LNCaP clone FGC (cell line): ENCODE results near the gene KIAA2012.

Experiments used
- DNase-seq: peaks from one replicate; pipeline ENCODE4 v3.0.0-alpha.2; 2011; ENCODE audit warnings: low read depth
- H3K4me3 ChIP-seq: 2 replicates; pipeline ENCODE4 v1.5.1; 2011; ENCODE audit warnings: mild to moderate bottlenecking, low read depth, low read length, control low read depth
- TF ChIP-seq, protein P1 (sequence below): IDR thresholded peaks from 2 replicates; pipeline ENCODE4 v1.5.1; 2012; ENCODE audit warnings: mild to moderate bottlenecking; ENCODE audit not compliant: control insufficient read depth, insufficient read depth; ENCODE audit errors: extremely low read depth

Gene KIAA2012

DNA sequence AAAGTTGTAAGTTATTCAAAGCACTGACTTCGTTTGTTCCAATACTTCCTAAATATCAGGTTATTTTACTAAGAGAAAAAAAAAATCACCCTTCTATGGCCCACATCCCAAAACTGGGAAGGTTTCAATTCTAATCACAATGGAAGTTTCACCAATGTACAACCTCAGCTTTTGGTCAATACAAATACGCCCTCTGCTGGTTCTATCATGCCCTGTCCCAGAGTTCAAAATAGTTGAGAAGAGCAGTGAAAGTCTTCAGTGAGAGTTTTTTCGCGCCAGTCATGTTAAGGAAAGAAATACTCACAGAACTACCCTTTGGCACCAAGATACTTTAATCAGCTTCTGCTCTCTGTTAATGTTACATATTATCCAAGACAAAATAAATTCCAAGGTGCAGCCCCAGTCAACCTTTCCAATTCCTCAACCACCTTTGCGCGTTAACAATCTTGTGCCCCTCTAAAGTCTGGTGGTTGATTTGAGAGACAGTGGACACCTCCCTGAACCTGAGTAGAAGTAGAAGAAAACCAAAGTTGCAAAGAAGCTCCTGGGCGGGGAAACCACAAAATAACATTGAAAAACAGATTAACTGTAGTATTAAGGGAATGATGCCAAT is 105.4 kb downstream of the KIAA2012 start:
- DNase-seq, result peak; percentile 26
- TF ChIP-seq, protein P1, sequence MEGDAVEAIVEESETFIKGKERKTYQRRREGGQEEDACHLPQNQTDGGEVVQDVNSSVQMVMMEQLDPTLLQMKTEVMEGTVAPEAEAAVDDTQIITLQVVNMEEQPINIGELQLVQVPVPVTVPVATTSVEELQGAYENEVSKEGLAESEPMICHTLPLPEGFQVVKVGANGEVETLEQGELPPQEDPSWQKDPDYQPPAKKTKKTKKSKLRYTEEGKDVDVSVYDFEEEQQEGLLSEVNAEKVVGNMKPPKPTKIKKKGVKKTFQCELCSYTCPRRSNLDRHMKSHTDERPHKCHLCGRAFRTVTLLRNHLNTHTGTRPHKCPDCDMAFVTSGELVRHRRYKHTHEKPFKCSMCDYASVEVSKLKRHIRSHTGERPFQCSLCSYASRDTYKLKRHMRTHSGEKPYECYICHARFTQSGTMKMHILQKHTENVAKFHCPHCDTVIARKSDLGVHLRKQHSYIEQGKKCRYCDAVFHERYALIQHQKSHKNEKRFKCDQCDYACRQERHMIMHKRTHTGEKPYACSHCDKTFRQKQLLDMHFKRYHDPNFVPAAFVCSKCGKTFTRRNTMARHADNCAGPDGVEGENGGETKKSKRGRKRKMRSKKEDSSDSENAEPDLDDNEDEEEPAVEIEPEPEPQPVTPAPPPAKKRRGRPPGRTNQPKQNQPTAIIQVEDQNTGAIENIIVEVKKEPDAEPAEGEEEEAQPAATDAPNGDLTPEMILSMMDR, result peak; percentile 73
- no peak overlapping the region for H3K4me3 ChIP-seq

DNA sequence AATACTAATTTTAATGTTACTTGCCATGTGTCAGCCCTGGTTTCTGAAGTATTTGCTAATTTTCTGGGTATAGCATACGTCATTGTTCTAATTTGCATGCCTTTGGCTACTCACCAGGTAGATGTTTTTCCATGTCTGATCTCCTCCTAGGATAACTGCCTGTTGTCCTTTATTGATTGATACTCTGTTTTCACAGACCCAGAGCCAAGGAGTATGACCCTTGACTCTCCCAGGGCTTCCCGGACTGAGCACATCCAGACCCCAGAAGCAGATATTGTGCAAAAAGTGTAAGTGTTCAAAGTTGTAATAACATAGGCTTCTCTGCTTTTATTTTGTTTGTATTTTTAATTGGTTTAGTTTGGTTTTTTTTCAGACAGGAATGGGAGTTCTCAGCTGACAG is 111.5 kb downstream of the KIAA2012 start:
- no peak overlapping the region for H3K4me3 ChIP-seq
- TF ChIP-seq, protein P1, result no peak
- no peak for DNase-seq

DNA sequence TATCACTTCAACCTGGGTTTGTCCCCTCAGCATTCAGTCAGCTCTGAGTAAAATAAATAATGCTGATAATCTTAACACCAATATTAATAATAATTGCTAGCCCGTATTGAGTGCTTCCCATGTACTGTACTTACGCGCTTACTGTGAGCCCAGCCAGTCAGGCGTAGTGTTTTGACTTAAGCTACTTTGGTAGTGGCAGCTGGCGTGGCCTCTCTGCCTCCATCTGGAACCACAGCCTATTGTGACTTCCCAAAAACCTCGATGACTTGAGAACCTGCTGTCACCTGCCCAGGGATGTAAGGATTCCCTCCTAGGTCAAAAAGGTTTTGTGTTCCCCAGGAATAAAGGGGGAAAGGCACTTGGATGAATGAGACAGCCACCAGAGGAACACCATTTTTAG is 112.1 kb downstream of the KIAA2012 start:
- TF ChIP-seq, protein P1, result no peak
- no peak for DNase-seq
- H3K4me3 ChIP-seq, result no peak overlapping the region

DNA sequence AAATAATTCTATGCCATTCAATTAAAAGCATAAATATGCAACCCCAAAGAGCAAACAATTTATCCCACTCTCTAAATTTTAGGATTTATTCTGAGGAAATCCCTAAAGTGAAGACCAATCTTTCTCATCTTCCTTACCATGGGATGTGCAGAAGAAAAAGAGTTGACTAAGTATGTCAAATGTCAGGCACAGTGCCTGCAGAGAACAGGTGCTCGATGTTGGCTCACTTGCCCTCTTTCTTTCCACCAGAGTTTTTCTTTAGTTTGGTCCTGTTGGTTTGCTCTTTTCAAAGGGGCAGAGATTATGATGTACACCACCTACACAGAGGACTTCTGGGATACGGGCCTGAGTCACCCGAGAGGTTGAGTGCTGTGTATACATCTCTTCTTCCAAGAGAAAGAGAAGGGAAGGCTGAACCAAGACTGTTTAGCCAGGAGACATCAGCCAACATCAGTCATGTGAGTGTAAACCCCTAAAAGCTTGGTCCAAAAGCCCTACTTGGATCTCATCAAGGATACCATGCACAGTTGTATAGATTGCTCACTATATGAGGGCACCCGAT is 113.7 kb downstream of the KIAA2012 start:
- H3K4me3 ChIP-seq, result no peak overlapping the region
- TF ChIP-seq, protein P1, result no peak
- DNase-seq, result no peak

DNA sequence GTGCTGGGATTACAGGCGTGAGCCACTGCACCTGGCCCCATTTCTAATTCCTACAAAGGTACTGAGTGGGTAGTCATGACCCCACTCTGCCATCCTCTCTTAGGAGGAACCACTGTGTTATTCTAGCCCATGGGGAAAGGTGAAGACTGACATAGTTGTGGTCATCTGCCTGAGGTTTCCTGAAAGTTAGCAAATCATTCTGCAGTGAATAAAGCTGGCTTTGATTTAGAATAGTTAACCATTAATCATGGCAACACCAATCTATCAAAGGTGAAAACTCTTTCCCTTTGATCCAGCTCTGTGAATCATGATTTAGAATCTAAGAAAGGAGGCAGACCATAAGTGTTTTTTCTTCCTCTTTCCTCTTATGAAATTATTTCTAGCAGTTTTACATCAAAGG is 114.5 kb downstream of the KIAA2012 start:
- TF ChIP-seq, protein P1, result no peak
- no peak overlapping the region for H3K4me3 ChIP-seq
- DNase-seq, result no peak

DNA sequence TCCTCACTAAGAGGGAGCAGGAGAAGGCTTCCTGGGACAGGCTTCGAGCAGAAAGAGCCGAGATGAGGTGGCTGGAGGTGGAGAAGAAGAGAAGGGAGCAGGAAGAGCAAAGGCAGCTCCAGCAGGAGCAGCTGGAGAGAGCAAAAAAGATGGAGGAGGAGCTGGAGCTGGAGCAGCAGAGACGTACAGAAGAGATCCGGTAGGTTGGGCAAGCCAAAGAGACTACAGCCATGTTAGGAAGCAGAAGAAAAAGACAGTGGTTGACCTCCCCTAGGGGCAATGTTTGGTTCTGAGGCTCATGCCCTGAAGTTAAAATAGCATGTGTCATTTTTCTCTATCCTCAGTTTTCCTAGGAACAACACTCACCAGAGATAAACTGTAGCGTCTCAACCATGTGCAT is 120.2 kb downstream of the KIAA2012 start:
- H3K4me3 ChIP-seq, result no peak overlapping the region
- TF ChIP-seq, protein P1, result no peak
- DNase-seq, result no peak

DNA sequence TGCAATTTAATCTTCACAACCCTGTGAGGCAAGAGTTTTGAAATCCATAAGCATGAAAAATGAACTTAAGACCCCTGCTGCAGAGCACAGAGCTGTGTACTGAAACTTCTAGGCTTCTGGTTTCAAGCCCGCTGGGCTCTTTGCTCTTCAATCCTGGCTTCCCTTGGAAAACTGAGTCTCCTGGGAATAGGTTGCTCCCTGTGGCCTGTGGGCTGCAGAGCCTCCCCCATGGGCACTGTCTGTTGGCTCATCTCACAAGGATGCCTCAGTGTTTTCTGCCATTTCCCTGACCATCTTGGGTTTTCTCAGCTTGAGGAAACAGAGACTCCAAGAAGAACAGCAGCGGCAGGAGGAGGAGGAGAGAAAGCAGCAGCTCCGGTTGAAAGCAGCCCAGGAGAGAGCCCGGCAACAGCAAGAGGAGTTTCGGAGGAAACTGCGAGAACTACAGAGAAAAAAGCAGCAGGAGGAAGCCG is 120.9 kb downstream of the KIAA2012 start:
- no peak for DNase-seq
- TF ChIP-seq, protein P1, result no peak
- H3K4me3 ChIP-seq, result no peak overlapping the region
